Loucy (cell line): ENCODE data around the gene ARRDC1.

ENCODE experiments used
- H2AFZ ChIP-seq: fragments of 200-600 bp; sonication (generic); 2 replicates; pipeline ENCODE4 v1.6.0; 2016; ENCODE audit warnings: antibody characterized with exemption, mild to moderate bottlenecking, low read length, moderate library complexity
- H3F3A ChIP-seq: fragments of 200-600 bp; 2 replicates; pipeline ENCODE4 v1.6.0; 2016; ENCODE audit warnings: antibody characterized with exemption, low read depth, mild to moderate bottlenecking
- H3K27me3 ChIP-seq: fragments of 200-600 bp; sonication (generic); 2 replicates; pipeline ENCODE4 v1.6.1; 2014; ENCODE audit warnings: low read length, mild to moderate bottlenecking; ENCODE audit not compliant: insufficient read depth, poor library complexity, severe bottlenecking
- H3K36me3 ChIP-seq: fragments of 200-600 bp; sonication (generic); 2 replicates; pipeline ENCODE4 v1.6.1; 2016; ENCODE audit warnings: low read length; ENCODE audit not compliant: insufficient read depth
- H3K4me1 ChIP-seq: fragments of 200-600 bp; sonication (generic); 2 replicates; pipeline ENCODE4 v1.5.1; 2014; ENCODE audit warnings: low read length, mild to moderate bottlenecking; ENCODE audit not compliant: insufficient read depth, poor library complexity, severe bottlenecking
- H3K4me2 ChIP-seq: fragments of 200-600 bp; sonication (generic); 2 replicates; pipeline ENCODE4 v1.6.0; 2014; ENCODE audit warnings: antibody characterized with exemption, low read length, low read depth, mild to moderate bottlenecking; ENCODE audit not compliant: poor library complexity, severe bottlenecking
- H3K4me3 ChIP-seq: fragments of 200-600 bp; sonication (generic); 2 replicates; pipeline ENCODE4 v1.5.1; 2014; ENCODE audit warnings: low read length, mild to moderate bottlenecking, mixed read lengths; ENCODE audit not compliant: poor library complexity, severe bottlenecking
- H3K79me2 ChIP-seq: fragments of 200-600 bp; sonication (generic); 2 replicates; pipeline ENCODE4 v1.6.1; 2014; ENCODE audit warnings: low read length; ENCODE audit not compliant: insufficient read depth
- H3K9ac ChIP-seq: fragments of 200-600 bp; sonication (generic); 2 replicates; pipeline ENCODE4 v1.6.0; 2014; ENCODE audit warnings: mild to moderate bottlenecking, low read depth, low read length, moderate library complexity; ENCODE audit not compliant: poor library complexity, severe bottlenecking
- H3K9me2 ChIP-seq: fragments of 200-600 bp; sonication (generic); replicated peaks from 2 replicates; pipeline ENCODE4 v1.6.1; 2016; ENCODE audit warnings: low read depth, low read length, mixed read lengths
- H3K9me3 ChIP-seq: fragments of 200-600 bp; sonication (generic); 2 replicates; pipeline ENCODE4 v1.6.1; 2014; ENCODE audit warnings: mild to moderate bottlenecking, antibody characterized with exemption, low read length, low read depth; ENCODE audit not compliant: insufficient read depth
- H4K20me1 ChIP-seq: fragments of 200-600 bp; sonication (generic); 2 replicates; pipeline ENCODE4 v1.6.0; 2014; ENCODE audit warnings: antibody characterized with exemption, low read length, mild to moderate bottlenecking; ENCODE audit not compliant: insufficient read depth, poor library complexity, severe bottlenecking
- EZH2phosphoT487 ChIP-seq: fragments of 200-600 bp; IDR thresholded peaks from 2 replicates; pipeline ENCODE4 v1.6.1; 2018; ENCODE audit warnings: antibody characterized with exemption, mild to moderate bottlenecking, moderate library complexity, borderline replicate concordance
- TF ChIP-seq, protein P1 (sequence below): fragments of 200-600 bp; sonication (generic); conservative IDR thresholded peaks from 2 replicates; pipeline ENCODE4 v1.5.1; 2014; ENCODE audit warnings: mild to moderate bottlenecking, antibody characterized with exemption, low read length

The ARRDC1 gene

GRCh38 chr9:137598943-137599342 is 6.5 kb upstream of the ARRDC1 start:
- H3K36me3 ChIP-seq: no peaks in the 10 kb centered on the region
- H3K4me2 ChIP-seq: no peak overlapping the region
- TF ChIP-seq, protein P1, sequence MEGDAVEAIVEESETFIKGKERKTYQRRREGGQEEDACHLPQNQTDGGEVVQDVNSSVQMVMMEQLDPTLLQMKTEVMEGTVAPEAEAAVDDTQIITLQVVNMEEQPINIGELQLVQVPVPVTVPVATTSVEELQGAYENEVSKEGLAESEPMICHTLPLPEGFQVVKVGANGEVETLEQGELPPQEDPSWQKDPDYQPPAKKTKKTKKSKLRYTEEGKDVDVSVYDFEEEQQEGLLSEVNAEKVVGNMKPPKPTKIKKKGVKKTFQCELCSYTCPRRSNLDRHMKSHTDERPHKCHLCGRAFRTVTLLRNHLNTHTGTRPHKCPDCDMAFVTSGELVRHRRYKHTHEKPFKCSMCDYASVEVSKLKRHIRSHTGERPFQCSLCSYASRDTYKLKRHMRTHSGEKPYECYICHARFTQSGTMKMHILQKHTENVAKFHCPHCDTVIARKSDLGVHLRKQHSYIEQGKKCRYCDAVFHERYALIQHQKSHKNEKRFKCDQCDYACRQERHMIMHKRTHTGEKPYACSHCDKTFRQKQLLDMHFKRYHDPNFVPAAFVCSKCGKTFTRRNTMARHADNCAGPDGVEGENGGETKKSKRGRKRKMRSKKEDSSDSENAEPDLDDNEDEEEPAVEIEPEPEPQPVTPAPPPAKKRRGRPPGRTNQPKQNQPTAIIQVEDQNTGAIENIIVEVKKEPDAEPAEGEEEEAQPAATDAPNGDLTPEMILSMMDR: no peak
- no peak for TF ChIP-seq EZH2phosphoT487
- no peaks in the 10 kb centered on the region for H3K9me2 ChIP-seq
- 0 out of 2 replicates have a peak, but pooled peaks cover 2% of the 10 kb centered on the region for H3F3A ChIP-seq
- no peak overlapping the region for H3K9ac ChIP-seq
- no peaks in the 10 kb centered on the region for H4K20me1 ChIP-seq
- H3K9me3 ChIP-seq: no peaks in the 10 kb centered on the region
- no peak overlapping the region for H2AFZ ChIP-seq
- no peak overlapping the region for H3K4me3 ChIP-seq
- H3K79me2 ChIP-seq: no peaks in the 10 kb centered on the region
- no peaks in the 10 kb centered on the region for H3K27me3 ChIP-seq
- peaks cover 10% of the 10 kb centered on the region for H3K4me1 ChIP-seq

DNA sequence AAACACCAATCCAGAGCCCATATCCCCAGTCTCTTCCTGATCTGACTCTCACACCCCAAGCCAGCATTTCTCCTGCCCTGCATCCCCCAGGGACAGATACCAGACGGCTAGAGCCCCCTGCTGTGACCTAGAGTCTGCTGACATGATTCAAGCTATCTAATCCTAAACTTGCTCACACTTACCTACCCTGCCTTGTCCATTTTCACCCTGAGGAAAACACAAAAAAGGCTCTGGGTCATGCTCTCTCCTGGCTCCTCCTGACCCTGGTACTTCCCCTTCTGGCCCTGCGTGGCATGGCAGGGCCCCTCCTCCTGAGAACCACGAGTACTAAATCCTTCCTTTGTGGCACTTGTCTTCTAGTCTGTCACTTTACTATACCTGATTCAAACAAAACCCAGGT is 2.8 kb upstream of the ARRDC1 start:
- H3F3A ChIP-seq: 0 out of 2 replicates have a peak, but pooled peaks cover 2% of the 10 kb centered on the region
- TF ChIP-seq EZH2phosphoT487: no peak
- TF ChIP-seq, protein P1: no peak; the same call in 1 of the 2 replicates
- H3K79me2 ChIP-seq: peaks cover 17% of the 10 kb centered on the region
- no peak overlapping the region for H3K4me3 ChIP-seq
- H3K4me1 ChIP-seq: peaks cover 27% of the 10 kb centered on the region
- peaks cover 12% of the 10 kb centered on the region for H4K20me1 ChIP-seq
- no peaks in the 10 kb centered on the region for H3K27me3 ChIP-seq
- H3K36me3 ChIP-seq: no peaks in the 10 kb centered on the region
- H3K9ac ChIP-seq: peak overlapping the region; percentile 2
- H2AFZ ChIP-seq: peak overlapping the region; percentile 47
- no peaks in the 10 kb centered on the region for H3K9me2 ChIP-seq
- no peaks in the 10 kb centered on the region for H3K9me3 ChIP-seq
- peak overlapping the region; percentile 8 for H3K4me2 ChIP-seq

- Histone ChIP-seq H3K27me3 (no peaks in the 10 kb centered on the region), H3K36me3 (no peaks in the 10 kb centered on the region), H3K9me3 (no peaks in the 10 kb centered on the region), H2AFZ (no peak overlapping the region), H3K9ac (no peak overlapping the region), H4K20me1 (peaks cover 15% of the 10 kb centered on the region), H3K4me1 (peaks cover 27% of the 10 kb centered on the region), H3K79me2 (peaks cover 17% of the 10 kb centered on the region), H3K9me2 (no peaks in the 10 kb centered on the region), H3K4me3 (no peak overlapping the region), H3K4me2 (no peak overlapping the region), H3F3A (0 out of 2 replicates have a peak, but pooled peaks cover 2% of the 10 kb centered on the region)
- TF ChIP-seq EZH2phosphoT487: no peak
- TF ChIP-seq, protein P1: no peak
Observed at GRCh38 chr9:137603879-137604278, 1.6 kb upstream of the ARRDC1 start.
